Loucy (cell line): ENCODE data around the gene NEO1.

ENCODE experiments used
- EZH2phosphoT487 ChIP-seq: fragments of 200-600 bp; IDR thresholded peaks from 2 replicates; pipeline ENCODE4 v1.6.1; 2018; ENCODE audit warnings: antibody characterized with exemption, mild to moderate bottlenecking, moderate library complexity, borderline replicate concordance
- TF ChIP-seq, protein P1 (sequence below): fragments of 200-600 bp; sonication (generic); conservative IDR thresholded peaks from 2 replicates; pipeline ENCODE4 v1.5.1; 2014; ENCODE audit warnings: mild to moderate bottlenecking, antibody characterized with exemption, low read length

DNA sequence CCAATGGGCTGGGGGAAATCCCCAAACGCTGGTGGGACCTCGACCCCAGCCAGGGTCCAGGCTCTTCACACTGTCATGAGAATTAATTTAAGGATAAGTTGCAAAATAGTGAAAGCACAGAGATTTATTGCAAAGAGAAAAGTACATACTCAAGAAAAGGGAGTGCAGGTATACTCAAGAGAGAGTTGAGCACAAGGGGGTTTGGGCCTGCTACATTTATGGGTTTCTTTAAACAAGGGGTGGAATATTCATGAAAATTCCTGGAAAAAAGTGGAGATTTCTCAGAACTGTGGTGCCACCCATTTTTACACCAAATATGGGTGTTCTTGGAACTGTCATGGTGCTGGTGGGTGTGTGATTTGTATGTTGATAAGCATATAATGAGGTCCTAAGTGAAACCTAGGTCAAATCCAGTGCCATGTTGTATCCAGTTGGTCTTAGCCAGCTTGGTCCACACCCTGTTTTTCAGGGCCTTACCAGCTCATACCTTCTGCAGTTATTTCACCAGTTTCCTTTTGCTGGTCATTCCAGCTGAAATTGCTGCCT is 32.6 kb upstream of the NEO1 start:
- TF ChIP-seq, protein P1, sequence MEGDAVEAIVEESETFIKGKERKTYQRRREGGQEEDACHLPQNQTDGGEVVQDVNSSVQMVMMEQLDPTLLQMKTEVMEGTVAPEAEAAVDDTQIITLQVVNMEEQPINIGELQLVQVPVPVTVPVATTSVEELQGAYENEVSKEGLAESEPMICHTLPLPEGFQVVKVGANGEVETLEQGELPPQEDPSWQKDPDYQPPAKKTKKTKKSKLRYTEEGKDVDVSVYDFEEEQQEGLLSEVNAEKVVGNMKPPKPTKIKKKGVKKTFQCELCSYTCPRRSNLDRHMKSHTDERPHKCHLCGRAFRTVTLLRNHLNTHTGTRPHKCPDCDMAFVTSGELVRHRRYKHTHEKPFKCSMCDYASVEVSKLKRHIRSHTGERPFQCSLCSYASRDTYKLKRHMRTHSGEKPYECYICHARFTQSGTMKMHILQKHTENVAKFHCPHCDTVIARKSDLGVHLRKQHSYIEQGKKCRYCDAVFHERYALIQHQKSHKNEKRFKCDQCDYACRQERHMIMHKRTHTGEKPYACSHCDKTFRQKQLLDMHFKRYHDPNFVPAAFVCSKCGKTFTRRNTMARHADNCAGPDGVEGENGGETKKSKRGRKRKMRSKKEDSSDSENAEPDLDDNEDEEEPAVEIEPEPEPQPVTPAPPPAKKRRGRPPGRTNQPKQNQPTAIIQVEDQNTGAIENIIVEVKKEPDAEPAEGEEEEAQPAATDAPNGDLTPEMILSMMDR: no peak
- no peak for TF ChIP-seq EZH2phosphoT487
